Astrocyte (in vitro differentiated cells and primary cell): Measurements from ENCODE around the gene EVPLL.

Source experiments
- CTCF ChIP-seq: IDR thresholded peaks from 2 replicates; pipeline ENCODE4 v1.5.1; 2011; ENCODE audit warnings: low read depth, mild to moderate bottlenecking, inconsistent platforms, low read length, moderate library complexity; ENCODE audit not compliant: insufficient read depth
- EZH2 ChIP-seq: IDR thresholded peaks from 2 replicates; pipeline ENCODE4 v1.6.1; 2012; ENCODE audit warnings: mild to moderate bottlenecking, low read length, inconsistent platforms; ENCODE audit not compliant: insufficient read depth

GRCh38 chr17:18374216-18374615 lies 3.4 kb upstream of the EVPLL start:
- TF ChIP-seq CTCF (no peak), EZH2 (no peak)
